MM.1S (cell line): ENCODE measurements around the gene RXRA.

Experiments
- CTCF ChIP-seq: fragments of 300-600 bp; sonication (generic); IDR thresholded peaks from 2 replicates; pipeline ENCODE4 v1.5.1; 2016; ENCODE audit warnings: antibody characterized with exemption, low read length, mixed read lengths
- EZH2 ChIP-seq: fragments of 300-600 bp; sonication (generic); optimal IDR thresholded peaks from 2 replicates; pipeline ENCODE3; 2017; ENCODE audit warnings: low read depth, mild to moderate bottlenecking, antibody characterized with exemption, low read length, mixed read lengths
- EZH2phosphoT487 ChIP-seq: fragments of 300-600 bp; sonication (generic); IDR thresholded peaks from 2 replicates; pipeline ENCODE4 v1.6.1; 2018; ENCODE audit warnings: antibody characterized with exemption, low read length

GRCh38 chr9:134396825-134397224 lies 70.6 kb downstream of the RXRA start:
- no peak for TF ChIP-seq CTCF
- no peak for TF ChIP-seq EZH2
- no peak for TF ChIP-seq EZH2phosphoT487
